HG03432 (cell line): ENCODE data around the gene DTD2.
A peak's percentile ranks its signal among the peaks of the same experiment; 100 is the strongest.
"Not testable (repeated sequence)": the region's sequence is repeated elsewhere in the genome, so short reads cannot be mapped to it uniquely, and the experiment has no call there.

Experiments used
- ATAC-seq: cut with Tn5 transposase; IDR thresholded peaks from one replicate; pipeline ENCODE4 v1.9.1; 2021; ENCODE audit warnings: mild to moderate bottlenecking, moderate library complexity; ENCODE audit not compliant: unreplicated experiment

The DTD2 gene

GRCh38 chr14:31442284-31442683 is 15.0 kb downstream of the DTD2 start:
- no peak for ATAC-seq

GRCh38 chr14:31441273-31442111 is 15.8 kb downstream of the DTD2 start:
- ATAC-seq: no peak

DNA sequence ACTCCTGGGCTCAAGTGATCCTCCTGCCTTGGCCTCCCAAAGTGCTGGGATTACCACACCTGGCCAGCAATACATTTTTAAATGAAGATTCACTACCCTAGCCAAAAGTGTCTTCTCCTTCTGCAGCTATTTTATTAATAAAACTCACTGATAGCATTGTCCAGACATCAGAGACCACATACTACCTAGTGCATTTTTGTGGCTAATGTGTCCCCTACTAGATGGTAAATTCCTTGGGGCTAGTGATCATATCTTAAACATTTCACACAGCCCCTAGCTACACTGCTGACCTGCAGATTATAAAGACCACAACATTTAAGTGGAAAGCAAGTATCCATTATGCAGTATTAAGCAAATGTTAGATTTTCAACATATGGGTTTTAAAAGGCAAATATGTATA is 17.0 kb downstream of the DTD2 start:
- ATAC-seq: no peak

GRCh38 chr14:31439561-31439960 is 17.7 kb downstream of the DTD2 start:
- ATAC-seq: no peak

GRCh38 chr14:31437045-31437691 is 20.1 kb downstream of the DTD2 start:
- ATAC-seq: not testable (repeated sequence)

GRCh38 chr14:31435276-31435675 is 22.0 kb downstream of the DTD2 start:
- ATAC-seq: no peak

- no peak for ATAC-seq
Measured at GRCh38 chr14:31430634-31431264, 26.6 kb downstream of the DTD2 start.

- no peak for ATAC-seq
Measured at GRCh38 chr14:31429791-31430190, 27.5 kb downstream of the DTD2 start.

DNA sequence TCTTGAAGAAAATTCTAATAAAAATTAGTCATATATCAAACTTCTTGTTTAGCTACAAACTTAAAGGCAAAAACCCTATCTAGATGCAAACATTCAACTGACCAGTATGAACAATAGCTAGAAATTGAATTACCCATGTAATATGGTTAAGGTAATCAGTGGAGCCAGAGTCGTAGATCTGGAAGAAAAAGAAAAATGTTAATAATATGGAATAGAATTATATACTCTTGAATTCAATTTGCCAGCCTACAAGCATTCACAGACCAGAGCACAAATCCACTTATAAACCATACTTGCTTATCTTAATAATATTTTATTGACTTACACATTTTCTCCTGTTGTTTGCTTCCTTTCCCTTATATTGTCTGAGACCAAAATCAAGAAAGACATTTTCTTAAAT is 29.3 kb downstream of the DTD2 start:
- no peak for ATAC-seq

- ATAC-seq: no peak
Measured at GRCh38 chr14:31426663-31427062, 30.6 kb downstream of the DTD2 start.

- ATAC-seq: no peak
Measured at GRCh38 chr14:31425905-31426304, 31.4 kb downstream of the DTD2 start.

- ATAC-seq: no peak
Measured at GRCh38 chr14:31421200-31421599, 36.1 kb downstream of the DTD2 start.

DNA sequence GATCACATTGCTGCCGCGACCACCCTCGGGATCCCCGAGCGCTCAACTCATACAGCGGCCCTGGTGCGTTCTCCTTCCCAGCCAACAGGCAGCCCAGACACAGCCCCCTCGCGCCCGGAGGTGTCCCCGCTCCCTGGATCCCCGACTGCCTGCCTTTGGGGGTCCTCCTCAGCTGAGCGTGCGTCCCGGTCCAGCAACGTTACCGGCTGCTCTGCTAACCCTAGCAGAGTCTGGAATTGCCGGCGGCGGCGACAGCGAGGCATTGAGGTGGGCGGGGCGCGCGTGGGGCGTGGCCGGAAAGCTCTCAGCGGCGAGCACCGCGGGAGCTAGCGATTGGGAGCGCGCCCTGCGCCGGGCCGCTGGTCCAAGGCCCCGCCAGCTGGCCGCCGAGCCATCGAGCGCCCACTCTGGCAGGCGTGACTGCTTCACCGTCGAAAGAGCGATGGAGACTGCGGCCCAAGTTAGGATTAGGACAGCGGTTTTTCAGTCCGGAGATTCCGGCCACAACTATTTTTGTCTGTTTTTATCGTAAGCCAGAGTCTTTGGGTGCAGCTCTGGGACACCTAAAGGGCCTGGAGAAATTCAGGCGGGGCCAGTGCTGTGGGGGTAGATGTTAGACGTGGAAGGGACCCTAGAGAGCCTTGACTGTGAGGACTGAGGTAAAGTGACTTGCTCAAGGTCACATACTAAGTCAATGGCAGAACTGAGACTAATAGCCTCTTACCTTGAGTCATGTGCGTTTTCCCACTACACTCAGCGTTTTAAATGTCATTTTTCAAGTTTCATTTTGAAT is 36.8 kb downstream of the DTD2 start, which contains the start of gene HEATR5A:
Gene HEATR5A (minus strand): TSS at position 232 of the 793 bp plus-strand sequence. CDS start 17,575 bp downstream, outside the sequence.
- peak; percentile 99 for ATAC-seq

GRCh38 chr14:31419967-31420318 is 37.4 kb downstream of the DTD2 start:
- ATAC-seq: peak; percentile 22

GRCh38 chr14:31419179-31419966 is 37.9 kb downstream of the DTD2 start:
- no peak for ATAC-seq

DNA sequence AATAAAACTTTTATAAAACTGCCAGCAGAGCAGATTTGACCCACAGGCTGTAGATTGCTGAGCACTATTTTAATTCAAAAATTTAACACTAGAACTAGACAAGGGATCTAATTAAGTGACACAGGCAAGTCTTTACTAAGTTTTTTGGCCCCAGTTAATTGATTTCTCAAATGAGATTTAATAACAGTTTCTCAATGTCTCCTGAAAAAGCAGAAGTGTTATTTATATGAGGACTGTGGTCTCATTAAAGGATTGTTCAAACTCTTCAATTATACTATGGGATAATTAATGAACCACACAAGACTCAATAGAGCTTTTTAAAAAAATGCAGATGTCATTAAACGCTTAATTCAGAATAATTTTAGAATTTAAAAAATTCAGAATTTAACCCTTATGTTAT is 38.9 kb downstream of the DTD2 start:
- no peak for ATAC-seq

DNA sequence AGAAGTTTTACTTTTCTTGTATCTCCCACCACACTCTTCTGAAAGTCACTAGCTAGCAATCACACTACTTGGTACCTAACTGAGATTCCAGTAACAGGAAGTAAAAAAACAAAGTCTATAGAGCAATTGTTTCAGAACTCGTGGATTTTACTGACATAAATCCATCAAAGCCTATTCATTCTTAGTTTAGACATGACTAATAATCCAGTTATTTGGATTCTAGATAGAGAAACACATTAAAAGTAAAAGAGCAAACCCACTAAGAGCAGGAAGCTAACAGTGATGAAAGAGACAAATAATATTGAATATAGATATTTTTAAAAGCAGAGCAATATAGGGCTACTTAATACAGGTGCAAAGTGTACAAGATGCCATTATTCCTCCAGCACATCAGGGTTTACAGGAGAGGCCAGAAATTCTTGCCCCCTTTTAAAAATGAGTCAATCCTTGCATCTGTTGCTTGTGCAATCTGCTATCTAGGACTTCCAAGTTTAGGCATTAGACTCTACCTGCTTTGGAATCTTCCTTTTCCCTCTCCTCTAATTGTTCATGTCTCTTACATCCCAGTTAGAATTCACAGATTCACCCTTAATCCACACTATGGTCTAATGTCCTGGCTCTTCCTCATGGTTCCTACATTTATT is 43.0 kb downstream of the DTD2 start:
- no peak for ATAC-seq

DNA sequence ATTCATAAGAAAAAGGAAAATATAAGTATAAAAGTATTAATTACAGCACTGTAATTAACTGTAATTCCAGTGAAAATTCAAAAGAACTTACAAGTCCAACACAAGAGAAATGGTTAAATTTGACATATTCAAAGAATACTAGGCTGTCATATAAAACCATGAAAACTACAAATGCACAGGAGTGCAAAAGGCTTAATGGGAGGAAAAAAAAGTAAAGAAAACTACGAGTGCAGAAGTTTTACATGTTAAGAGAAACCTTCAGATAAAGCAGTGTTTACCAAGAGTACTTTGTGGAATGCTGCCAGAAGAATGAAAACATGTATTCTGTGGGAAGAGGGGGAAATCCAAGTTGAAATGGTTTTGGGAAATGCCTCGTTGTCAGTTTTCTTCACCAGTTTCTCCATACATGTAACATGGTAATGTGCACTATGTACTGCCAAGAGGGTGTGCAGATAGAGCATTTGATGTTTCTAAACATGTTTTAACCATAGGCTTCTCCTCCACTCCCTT is 46.0 kb downstream of the DTD2 start:
- ATAC-seq: no peak

DNA sequence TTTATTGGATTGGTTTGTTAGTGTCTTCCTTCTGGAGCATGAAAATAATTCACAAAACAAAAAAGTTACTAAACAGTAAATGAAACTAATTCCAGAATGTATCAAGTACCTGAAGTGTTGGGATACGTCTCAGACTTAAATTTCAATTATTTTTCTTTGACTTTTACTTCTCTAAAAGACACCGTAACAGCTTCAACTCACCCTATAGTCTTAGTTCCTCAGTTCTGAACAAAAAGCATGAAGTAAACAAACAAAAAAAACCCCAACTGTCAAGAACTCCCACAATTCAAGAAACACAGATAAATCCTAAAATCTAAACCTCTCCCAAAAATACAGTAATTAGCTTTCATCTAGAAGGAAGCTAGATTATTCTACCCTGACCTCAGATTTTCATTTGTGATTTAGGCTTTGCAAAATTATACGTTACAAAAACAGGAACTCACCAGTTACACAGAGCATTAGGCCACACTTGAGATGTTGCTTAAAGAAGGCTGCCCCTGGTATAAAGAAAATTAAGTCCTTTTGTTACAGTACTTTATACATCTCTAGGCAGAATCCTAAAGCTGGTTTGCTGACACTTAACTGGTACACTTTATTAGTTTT is 47.2 kb downstream of the DTD2 start:
- no peak for ATAC-seq
